Fibroblast of skin of abdomen (primary cell): ENCODE data around the gene OR56B1.

ENCODE experiments used
- DNase-seq: peaks from one replicate; pipeline ENCODE4 v3.0.0-alpha.2; 2013

Gene OR56B1

DNA sequence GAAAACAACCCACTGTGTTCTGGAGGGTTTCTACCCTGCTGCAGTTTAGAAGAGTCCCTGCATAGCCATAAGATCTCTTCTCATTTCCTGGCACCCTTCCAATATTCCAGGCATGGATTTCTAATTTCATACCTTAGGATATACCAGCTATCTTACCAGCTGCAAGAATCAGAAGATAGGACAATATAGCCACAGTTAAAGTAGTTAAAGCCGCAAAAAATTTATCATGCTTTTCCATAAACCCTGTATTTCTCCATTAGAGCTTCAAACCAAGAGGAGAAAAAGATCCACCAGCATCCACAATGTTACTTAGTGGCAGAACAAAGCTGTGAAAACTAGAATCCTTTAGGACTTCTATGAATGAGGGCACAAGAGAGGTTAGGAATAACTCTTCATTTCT is 8.6 kb upstream of the OR56B1 start:
- no peak for DNase-seq

GRCh38 chr11:5737091-5737490 is 843 bp downstream of the OR56B1 start:
- peak; percentile 47 for DNase-seq

DNA sequence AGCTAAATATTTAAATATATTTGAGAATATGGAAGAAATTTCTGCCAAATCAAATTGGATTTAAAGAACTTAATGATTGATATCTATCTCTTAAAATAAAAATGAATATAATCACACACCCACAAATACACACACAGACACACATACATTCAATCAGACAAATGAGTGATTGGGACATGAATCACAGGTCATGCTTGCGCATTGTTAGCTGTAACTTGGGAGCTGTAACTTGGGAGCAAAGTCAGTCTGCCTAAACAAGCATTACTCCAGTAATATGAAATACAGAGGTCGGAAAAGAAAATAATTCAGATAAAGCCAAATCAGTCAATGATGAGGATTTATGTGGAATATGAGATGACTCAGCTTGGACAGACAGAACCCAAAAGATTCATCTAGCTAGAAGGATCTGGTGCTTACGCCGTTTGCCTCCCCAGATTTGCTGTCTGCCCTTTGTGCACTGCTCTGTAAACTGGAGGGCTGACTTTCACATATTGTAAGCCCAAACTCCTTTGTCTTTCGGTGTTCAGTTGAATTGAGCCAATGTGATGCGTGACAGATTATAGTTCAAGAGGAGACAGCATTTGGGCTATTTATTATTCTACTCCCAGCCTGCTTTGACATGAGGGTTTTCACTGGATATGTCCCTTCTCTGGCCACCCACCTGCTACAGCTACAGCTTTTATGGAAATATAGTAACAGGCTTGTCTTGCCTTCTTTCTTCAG is 1.6 kb downstream of the OR56B1 start:
- DNase-seq = peak; percentile 1

DNA sequence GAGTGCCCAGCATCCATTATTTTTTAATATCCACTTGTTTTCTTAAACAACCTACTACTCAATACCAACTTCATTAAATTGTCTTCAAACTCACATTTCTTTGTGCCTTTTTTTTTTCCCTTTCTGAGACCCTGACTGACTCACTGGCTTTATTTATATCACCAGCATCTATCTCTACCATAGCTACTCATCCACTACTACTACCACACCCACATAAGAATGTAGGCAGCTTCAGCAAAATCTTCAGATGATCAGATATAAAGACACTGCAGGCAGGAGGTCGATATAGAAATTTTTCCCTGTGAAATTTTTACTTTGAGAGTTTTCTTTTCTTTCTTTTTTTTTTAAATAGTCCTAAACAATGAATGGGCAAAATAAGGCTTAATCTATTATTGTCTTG is 2.2 kb downstream of the OR56B1 start:
- DNase-seq = no peak

GRCh38 chr11:5746614-5747013 is 10.4 kb downstream of the OR56B1 start:
- DNase-seq = no peak

DNA sequence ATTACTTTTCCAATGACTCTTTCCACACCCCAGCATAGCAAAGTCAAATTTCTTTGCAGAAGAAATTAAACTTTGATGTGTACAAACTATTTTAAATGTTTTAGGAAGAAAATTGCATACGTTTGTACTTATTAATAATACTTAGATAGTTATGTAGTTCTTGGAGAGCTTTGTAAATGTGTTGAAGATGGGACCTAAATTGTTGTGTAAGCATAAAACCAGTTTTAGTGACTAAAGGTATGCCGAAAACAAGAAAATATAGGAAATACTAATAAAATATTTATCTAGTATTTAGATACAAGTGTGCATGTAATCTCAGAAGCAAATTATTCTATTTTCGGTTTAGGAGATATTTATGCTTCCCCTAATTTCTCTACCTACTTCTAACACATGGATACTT is 13.6 kb downstream of the OR56B1 start:
- no peak for DNase-seq

DNA sequence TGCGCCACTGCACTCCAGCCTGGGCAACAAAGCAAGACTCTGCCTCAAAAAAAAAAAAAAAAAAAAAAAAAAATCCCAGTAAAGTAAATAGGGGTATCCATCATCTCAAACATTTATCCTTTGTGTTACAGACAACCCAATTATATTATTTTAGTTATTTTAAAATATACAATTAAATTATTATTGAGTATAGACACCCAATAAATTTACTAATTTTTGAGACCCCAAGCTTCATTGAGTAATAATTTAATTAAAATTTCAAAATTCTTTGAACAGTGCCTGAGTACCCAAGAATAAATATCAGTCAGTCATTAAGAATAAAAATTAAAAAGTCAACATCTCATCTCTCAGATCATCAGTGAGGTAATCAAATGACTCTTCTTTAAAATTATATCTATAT is 17.7 kb downstream of the OR56B1 start, which contains the start of gene OR52N4:
TSS of gene OR52N4 (plus strand) at position 301 of the 400 bp plus-strand sequence. CDS start 498 bp downstream, outside the sequence.
- DNase-seq = no peak

GRCh38 chr11:5767056-5767455 is 30.8 kb downstream of the OR56B1 start:
- DNase-seq = no peak

DNA sequence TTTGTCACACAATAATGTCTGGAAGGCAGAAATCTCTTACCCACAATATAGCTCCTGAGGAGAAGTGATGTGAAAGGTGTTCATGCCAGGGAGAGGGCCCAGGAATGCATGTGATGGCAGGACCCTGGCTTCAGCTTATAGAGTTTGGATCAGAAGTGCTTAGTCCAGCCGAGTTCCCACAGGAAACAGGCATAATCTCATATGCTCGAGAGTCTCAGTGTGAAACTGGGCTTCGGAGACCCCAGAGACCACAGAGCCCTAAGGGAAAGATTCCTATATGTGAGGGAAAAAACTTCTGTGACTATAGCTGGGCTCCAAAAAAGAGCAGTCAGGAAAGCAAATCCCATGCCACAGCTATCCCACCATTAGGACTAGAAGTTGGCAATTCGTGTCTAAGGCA is 47.0 kb downstream of the OR56B1 start, which contains the start of gene OR52N5:
TSS of gene OR52N5 (minus strand) at position 101 of the 400 bp plus-strand sequence. CDS start 4,721 bp downstream, outside the sequence.
- DNase-seq = no peak
